Tibial nerve (tissue), 4 donors: ENCODE results near the gene VCAM1. TPM values are rescaled to one million over a fixed set of nuclear protein-coding genes. Genes with fewer than 3 reads are reported as not detected.

Experiments
- DNase-seq, 2 donors: peaks; one replicate each; pipeline ENCODE4 v3.0.0-alpha.2; 2019; ENCODE audit warnings: low spot score in 2 of 2
- H3K27ac ChIP-seq, 4 donors: fragments of 200-600 bp; sonication (generic) in 3 of 4; one replicate each; pipeline ENCODE4 v1.5.1; 2017 to 2019; ENCODE audit warnings: mild to moderate bottlenecking in 1 of 4
- H3K27me3 ChIP-seq, 2 donors: fragments of 200-600 bp; sonication (generic) in 1 of 2; one replicate each; pipeline versions ENCODE4 v1.5.1 to v1.6.0; 2017 to 2019
- H3K36me3 ChIP-seq, 3 donors: fragments of 200-600 bp; sonication (generic); one replicate each; pipeline ENCODE4 v1.5.1; 2018 to 2019
- H3K4me1 ChIP-seq, 4 donors: fragments of 200-600 bp; sonication (generic) in 3 of 4; one replicate each; pipeline ENCODE4 v1.5.1; 2017 to 2019
- H3K4me3 ChIP-seq, 4 donors: fragments of 200-600 bp; sonication (generic) in 3 of 4; one replicate each; pipeline ENCODE4 v1.5.1; 2017 to 2019; ENCODE audit warnings: mild to moderate bottlenecking in 1 of 4, moderate library complexity in 1 of 4
- H3K9me3 ChIP-seq, 4 donors: fragments of 200-600 bp; sonication (generic) in 3 of 4; one replicate each; pipeline ENCODE4 v1.5.1; 2017 to 2019
- CTCF ChIP-seq, 5 experiments: fragments of 200-600 bp in 3 of 5; fragments of 450-650 bp in 2 of 5; sonication (generic) in 3 of 5; IDR thresholded peaks; one replicate each; pipeline ENCODE4 v1.5.1; 2016 to 2019; ENCODE audit warnings: antibody characterized with exemption in 5 of 5, mild to moderate bottlenecking in 3 of 5, moderate library complexity in 2 of 5
- EP300 ChIP-seq, 2 donors: sonication (generic); formaldehyde crosslinking; IDR thresholded peaks; one replicate each; pipeline ENCODE4 v1.6.1; 2017; ENCODE audit warnings: antibody characterized with exemption in 2 of 2, mild to moderate bottlenecking in 1 of 2
- POLR2A ChIP-seq, 2 donors: fragments of 450-650 bp; IDR thresholded peaks; one replicate each; pipeline ENCODE4 v1.6.1; 2017; ENCODE audit warnings: antibody characterized with exemption in 2 of 2, mild to moderate bottlenecking in 2 of 2, moderate library complexity in 2 of 2
- WGBS, 2 donors: methylation state at CpG; one replicate each; pipeline ENCODE4 v1.1.5; 2018; 5-methylcytosine and 5-hydroxymethylcytosine counted together
- total RNA-seq, 4 donors: library from RNA; depleted of rRNA; stranded (reverse); fragments of >200 nt; gene quantifications; one replicate each; pipeline ENCODE4 v1.1.0, GENCODE V29; 2016

The VCAM1 gene
- total RNA-seq, 4 donors from 2014 or later, result 5.1 to 21.2 (median 9.8) TPM

- no peak for DNase-seq
- 82 to 86% methylated on average over 4 of the region's 4 CpGs for WGBS, 2 donors
These were observed 19.0 kb upstream of the VCAM1 start for GRCh38 chr1:100700586-100700985.

GRCh38 chr1:100703052-100703451, 16.5 kb upstream of the VCAM1 start:
- Histone ChIP-seq H3K4me1 (peaks cover 0 to 9% (median 0%) of the 10 kb centered on the region in 4 donors), H3K36me3 (no peaks in the 10 kb centered on the region), H3K4me3 (no peak overlapping the region), H3K9me3 (peaks cover 0 to 3% (median 0%) of the 10 kb centered on the region in 4 donors), H3K27ac (no peak overlapping the region), H3K27me3 (no peaks in the 10 kb centered on the region)
- 62 to 74% methylated on average over 2 of the region's 2 CpGs for WGBS, 2 donors
- DNase-seq, result no peak
- no peak for TF ChIP-seq CTCF (IDR thresholded peaks at IDR 0.05)
- TF ChIP-seq EP300 (IDR thresholded peaks at IDR 0.05), result no peak
- no peak for TF ChIP-seq POLR2A (IDR thresholded peaks at IDR 0.05)

More at GRCh38 chr1:100700586-100700985, 19.0 kb upstream of the VCAM1 start:
- Histone ChIP-seq H3K36me3 (no peaks in the 10 kb centered on the region), H3K4me3 (no peak overlapping the region), H3K4me1 (no peaks in the 10 kb centered on the region), H3K9me3 (peaks cover 0 to 23% (median 2%) of the 10 kb centered on the region in 4 donors), H3K27me3 (no peaks in the 10 kb centered on the region), H3K27ac (no peak overlapping the region)
- TF ChIP-seq EP300 (IDR thresholded peaks at IDR 0.05) (no peak), CTCF (IDR thresholded peaks at IDR 0.05) (no peak), POLR2A (IDR thresholded peaks at IDR 0.05) (no peak)

GRCh38 chr1:100703716-100704115, 15.8 kb upstream of the VCAM1 start:
- no peaks in the 10 kb centered on the region for H3K27me3 ChIP-seq
- TF ChIP-seq CTCF (IDR thresholded peaks at IDR 0.05), result no peak
- no peak for TF ChIP-seq POLR2A (IDR thresholded peaks at IDR 0.05)
- TF ChIP-seq EP300 (IDR thresholded peaks at IDR 0.05), result no peak
- 57 to 73% methylated on average over 2 of the region's 2 CpGs for WGBS, 2 donors
- H3K9me3 ChIP-seq, result no peaks in the 10 kb centered on the region
- no peaks in the 10 kb centered on the region for H3K36me3 ChIP-seq
- no peak for DNase-seq
- peaks cover 0 to 14% (median 0%) of the 10 kb centered on the region in 4 donors for H3K4me1 ChIP-seq
- H3K4me3 ChIP-seq, result no peak overlapping the region
- H3K27ac ChIP-seq, result no peak overlapping the region

GRCh38 chr1:100704473-100704872, 15.1 kb upstream of the VCAM1 start:
- Histone ChIP-seq H3K9me3 (no peaks in the 10 kb centered on the region), H3K4me3 (no peak overlapping the region), H3K36me3 (no peaks in the 10 kb centered on the region), H3K27me3 (no peaks in the 10 kb centered on the region), H3K4me1 (peaks cover 0 to 21% (median 0%) of the 10 kb centered on the region in 4 donors), H3K27ac (no peak overlapping the region)
- TF ChIP-seq POLR2A (IDR thresholded peaks at IDR 0.05) (no peak), EP300 (IDR thresholded peaks at IDR 0.05) (no peak), CTCF (IDR thresholded peaks at IDR 0.05) (no peak)
- 78 to 89% methylated on average over 3 of the region's 3 CpGs for WGBS, 2 donors
- DNase-seq, result no peak

GRCh38 chr1:100706296-100706695, 13.2 kb upstream of the VCAM1 start:
- H3K27me3 ChIP-seq, result no peaks in the 10 kb centered on the region
- H3K4me3 ChIP-seq, result no peak overlapping the region
- no peaks in the 10 kb centered on the region for H3K36me3 ChIP-seq
- peaks cover 0 to 21% (median 0%) of the 10 kb centered on the region in 4 donors for H3K4me1 ChIP-seq
- no peak for DNase-seq
- WGBS, 2 donors, result 90 to 93% methylated on average over 1 of the region's 1 CpG
- no peaks in the 10 kb centered on the region for H3K9me3 ChIP-seq
- no peak for TF ChIP-seq CTCF (IDR thresholded peaks at IDR 0.05)
- no peak for TF ChIP-seq POLR2A (IDR thresholded peaks at IDR 0.05)
- TF ChIP-seq EP300 (IDR thresholded peaks at IDR 0.05), result no peak
- no peak overlapping the region for H3K27ac ChIP-seq
